Omental fat pad (tissue), 4 donors: ENCODE data around the gene FAM89A. TPM values are rescaled to one million over a fixed set of nuclear protein-coding genes. Genes with fewer than 3 reads are reported as not detected.
A peak's percentile ranks its signal among the peaks of the same experiment; 100 is the strongest.

ENCODE experiments used
- ATAC-seq: fragments of 150-250 bp; one replicate; pipeline ENCODE4 v1.9.1; 2016; ENCODE audit warnings: mild to moderate bottlenecking, moderate library complexity; ENCODE audit not compliant: low FRiP score
- DNase-seq: peaks from one replicate; pipeline ENCODE4 v3.0.0-alpha.2; 2019; ENCODE audit warnings: low spot score
- total RNA-seq, 4 donors: library from RNA; depleted of rRNA; stranded (reverse); fragments of >200 nt; gene quantifications; one replicate each; pipeline ENCODE4 v1.1.0, GENCODE V29; 2016
- TF ChIP-seq, protein P1 (sequence below), 3 donors: fragments of 450-650 bp; IDR thresholded peaks; one replicate each; pipeline ENCODE4 v1.5.1; 2016 to 2017; ENCODE audit warnings: antibody characterized with exemption in 3 of 3, mild to moderate bottlenecking in 3 of 3, moderate library complexity in 2 of 3

Gene FAM89A
- total RNA-seq: 100 to 1,000 TPM in 3 of 4 donors, 10 to 100 TPM in 1; 62.6 to 290 (median 145) TPM

- DNase-seq (no peak), ATAC-seq (peak; percentile 79)
- TF ChIP-seq, protein P1, sequence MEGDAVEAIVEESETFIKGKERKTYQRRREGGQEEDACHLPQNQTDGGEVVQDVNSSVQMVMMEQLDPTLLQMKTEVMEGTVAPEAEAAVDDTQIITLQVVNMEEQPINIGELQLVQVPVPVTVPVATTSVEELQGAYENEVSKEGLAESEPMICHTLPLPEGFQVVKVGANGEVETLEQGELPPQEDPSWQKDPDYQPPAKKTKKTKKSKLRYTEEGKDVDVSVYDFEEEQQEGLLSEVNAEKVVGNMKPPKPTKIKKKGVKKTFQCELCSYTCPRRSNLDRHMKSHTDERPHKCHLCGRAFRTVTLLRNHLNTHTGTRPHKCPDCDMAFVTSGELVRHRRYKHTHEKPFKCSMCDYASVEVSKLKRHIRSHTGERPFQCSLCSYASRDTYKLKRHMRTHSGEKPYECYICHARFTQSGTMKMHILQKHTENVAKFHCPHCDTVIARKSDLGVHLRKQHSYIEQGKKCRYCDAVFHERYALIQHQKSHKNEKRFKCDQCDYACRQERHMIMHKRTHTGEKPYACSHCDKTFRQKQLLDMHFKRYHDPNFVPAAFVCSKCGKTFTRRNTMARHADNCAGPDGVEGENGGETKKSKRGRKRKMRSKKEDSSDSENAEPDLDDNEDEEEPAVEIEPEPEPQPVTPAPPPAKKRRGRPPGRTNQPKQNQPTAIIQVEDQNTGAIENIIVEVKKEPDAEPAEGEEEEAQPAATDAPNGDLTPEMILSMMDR (IDR thresholded peaks at IDR 0.05): no peak
Observed at GRCh38 chr1:231040019-231040799, at the start of gene FAM89A. TSS of gene FAM89A (minus strand) at chr1:231040254. CDS start at chr1:231040211, 43 bp downstream.

DNA sequence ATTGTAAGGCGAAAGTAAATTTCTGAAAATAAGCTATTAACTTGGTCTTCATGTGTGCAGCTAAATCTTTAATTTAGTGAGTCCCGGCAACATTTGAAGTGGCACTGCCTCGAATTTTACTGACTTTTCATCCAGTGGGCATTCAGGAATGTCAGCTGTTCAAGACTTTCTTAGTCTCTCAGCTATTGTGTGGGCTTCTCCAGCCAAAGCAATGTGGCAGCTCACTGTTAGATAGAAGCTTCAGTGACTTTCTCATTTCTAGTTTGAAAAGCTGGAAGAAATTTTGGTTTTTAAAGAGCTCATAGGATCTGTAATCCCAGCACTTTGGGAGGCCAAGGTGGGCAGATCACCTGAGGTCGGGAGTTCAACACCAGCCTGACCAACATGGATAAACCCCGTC, 44.3 kb upstream of the FAM89A start:
- ATAC-seq (no peak), DNase-seq (no peak)
- TF ChIP-seq, protein P1 (IDR thresholded peaks at IDR 0.05): no peak

DNA sequence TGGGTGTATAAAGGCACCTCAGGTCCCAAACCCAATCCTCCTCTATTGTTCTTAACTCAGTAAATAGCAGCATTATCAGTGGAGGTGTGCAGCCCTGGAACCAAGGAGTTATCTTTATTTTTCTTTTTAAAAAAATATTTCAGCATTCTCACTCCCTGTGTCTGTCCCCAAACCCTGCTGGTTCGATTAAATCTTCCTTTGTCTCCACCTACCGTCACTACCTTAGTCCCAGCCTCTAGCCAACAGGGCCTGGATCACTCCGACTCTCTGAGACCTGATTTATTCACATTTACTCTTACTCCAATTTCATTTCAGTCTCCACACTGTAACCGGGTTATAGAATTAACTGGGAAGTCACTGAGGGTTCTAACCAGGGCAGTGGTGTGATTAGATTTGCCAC, 39.1 kb upstream of the FAM89A start:
- DNase-seq (no peak), ATAC-seq (no peak)
- TF ChIP-seq, protein P1 (IDR thresholded peaks at IDR 0.05): no peak

DNA sequence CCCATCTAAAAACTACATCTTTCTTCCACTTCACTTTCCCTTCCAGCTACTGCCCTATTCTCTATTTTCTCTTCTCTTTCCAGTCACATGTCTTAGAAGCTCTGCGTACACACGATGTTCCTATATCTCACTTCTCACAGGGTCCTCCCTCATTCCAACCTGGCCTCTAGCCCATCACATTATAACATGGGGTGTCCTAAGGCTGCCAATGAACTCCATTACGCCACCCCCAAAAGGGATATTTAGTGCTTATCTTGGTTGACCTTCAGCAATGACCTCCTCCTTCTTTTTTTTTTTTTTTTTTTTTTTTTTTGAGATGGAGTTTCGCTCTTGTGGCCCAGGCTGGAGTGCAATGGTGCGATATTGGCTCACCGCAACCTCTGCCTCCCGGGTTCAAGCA, 38.2 kb upstream of the FAM89A start:
- ATAC-seq (no peak), DNase-seq (no peak)
- TF ChIP-seq, protein P1 (IDR thresholded peaks at IDR 0.05): no peak

DNA sequence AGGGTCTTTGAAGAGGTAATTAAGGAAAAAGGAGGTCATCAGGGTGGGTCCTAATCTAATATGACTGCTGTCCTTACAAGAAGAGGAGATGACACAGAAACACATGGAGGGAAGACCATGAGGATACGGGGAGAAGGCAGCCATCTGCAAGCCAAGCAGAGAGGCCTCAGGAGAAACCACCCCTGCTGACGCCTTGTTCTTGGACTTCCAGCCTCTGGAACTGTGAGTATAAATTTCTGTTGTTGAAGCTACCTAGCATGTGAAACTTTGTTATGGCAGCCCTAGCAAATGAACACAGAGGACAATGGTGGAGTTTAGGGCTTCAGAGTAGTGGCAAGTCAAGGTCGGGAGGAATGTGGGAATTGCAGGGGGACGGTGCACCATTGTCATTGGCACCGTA, 36.7 kb upstream of the FAM89A start:
- no peak for ATAC-seq
- TF ChIP-seq, protein P1 (IDR thresholded peaks at IDR 0.05): no peak

DNA sequence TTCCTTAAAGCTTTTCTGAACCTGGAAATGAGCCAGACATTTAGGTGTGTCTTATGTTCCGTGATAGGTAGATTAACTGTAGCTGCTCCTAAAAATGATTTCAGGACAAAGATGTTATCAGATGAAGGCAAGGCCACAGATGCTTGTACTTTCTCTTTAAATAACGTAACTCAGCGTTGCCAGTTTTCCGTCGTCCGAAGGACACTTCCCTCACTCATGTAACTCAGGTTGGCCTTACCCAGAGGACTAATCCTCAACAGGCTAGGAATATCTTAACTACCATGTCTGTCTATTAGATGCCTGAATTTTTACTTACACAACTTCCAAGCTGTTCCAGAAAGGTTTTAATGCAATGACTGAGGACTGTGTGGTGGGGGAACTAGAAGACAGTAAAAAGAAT, 35.4 kb upstream of the FAM89A start:
- TF ChIP-seq, protein P1 (IDR thresholded peaks at IDR 0.05): no peak
- DNase-seq: no peak
- ATAC-seq: no peak

More for the DNA sequence above, 36.7 kb upstream of the FAM89A start:
- no peak for DNase-seq

DNA sequence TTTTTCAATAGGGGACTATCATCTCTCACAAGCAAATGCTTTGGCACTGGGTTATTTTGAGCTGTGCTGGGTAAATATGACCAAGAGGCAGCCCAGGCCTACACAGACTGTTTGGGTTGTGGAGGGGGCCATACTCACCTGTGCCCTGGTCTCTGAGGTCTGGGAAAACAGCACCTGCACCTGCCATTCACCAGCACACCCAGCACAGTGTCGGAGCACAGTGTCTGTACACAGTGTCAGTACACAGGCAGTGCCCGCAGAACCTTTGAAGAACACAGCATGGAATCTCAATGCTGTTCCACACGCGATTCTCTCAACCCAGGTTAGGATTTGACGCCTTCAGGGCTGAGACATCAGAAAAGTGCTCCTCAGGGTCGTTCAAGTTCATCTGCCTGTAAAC, 35.0 kb upstream of the FAM89A start:
- DNase-seq (no peak), ATAC-seq (no peak)
- TF ChIP-seq, protein P1 (IDR thresholded peaks at IDR 0.05): no peak
